EH (cell line): Measurements from ENCODE around the gene JMJD1C.
"Not testable (repeated sequence)": the region's sequence is repeated elsewhere in the genome, so short reads cannot be mapped to it uniquely, and the experiment has no call there.

Source experiments
- DNase-seq: peaks from one replicate; pipeline ENCODE4 v3.0.0-alpha.2; 2015; ENCODE audit warnings: low read depth

The JMJD1C gene

DNA sequence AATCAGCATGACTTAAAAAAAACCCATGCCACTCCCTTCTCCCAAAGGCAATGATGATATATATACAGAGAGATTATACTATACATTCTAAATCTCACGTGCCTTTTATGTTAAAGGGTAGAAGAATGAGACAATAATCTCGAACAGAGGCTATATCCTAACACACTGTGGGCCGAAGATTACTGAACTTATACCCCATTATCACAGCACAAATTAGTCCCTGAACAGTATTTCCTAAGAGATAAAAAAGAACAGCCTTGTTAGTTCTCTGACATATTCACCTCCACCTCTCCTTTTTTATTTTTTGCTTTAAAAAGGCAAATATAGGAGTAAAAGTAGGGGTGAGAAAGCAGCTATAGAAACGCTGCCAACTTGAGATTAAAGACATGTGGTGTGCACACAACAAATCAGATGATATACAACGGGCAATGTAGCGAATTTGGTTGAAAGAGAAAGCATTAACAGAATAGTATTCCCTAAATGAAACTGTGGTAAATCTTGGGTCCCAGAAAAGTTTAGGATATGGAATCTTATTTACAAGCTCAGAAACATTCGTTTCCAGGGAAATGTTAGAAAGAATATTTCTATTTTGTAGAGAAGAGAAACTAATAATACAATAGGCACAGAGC is 69.5 kb downstream of the JMJD1C start:
- DNase-seq = peak; percentile 25

DNA sequence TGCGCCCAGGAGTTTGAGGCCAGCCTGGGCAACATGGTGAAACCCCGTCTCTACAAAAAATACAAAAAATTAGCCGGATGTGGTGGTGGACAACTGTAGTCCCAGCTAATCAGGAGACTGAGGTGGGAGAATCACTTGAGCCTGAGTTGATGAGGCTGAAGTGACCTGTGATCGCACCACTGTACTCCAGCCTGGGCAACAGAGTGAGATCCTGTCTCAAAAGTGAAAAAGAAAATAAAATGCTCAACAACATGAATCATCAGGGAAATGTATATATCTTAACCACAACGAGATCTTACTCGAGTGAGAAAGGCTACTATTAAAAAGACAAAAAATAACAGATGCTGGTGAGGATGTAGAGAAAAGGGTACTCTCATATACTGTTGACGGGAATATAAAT is 72.7 kb downstream of the JMJD1C start:
- no peak for DNase-seq

- no peak for DNase-seq
These were observed 73.6 kb downstream of the JMJD1C start for GRCh38 chr10:63392224-63392623.

DNA sequence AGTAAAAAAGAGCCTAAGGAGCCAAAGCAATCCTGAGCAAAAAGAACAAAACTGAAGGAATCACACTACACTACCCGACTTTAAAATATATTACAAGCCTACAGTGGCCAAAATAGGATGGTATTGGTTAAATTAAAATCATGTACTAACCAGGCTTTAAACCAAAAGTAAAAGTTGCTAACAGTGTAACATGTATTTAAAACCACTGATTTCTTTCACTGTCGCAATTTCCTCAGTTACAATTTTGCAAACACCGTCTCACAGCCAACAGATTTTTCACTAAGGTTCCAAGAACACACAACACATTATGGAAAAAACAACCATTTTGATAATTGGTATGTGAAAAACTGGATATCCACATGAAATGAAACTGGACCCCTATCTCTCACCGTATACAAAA is 74.0 kb downstream of the JMJD1C start:
- no peak for DNase-seq

DNA sequence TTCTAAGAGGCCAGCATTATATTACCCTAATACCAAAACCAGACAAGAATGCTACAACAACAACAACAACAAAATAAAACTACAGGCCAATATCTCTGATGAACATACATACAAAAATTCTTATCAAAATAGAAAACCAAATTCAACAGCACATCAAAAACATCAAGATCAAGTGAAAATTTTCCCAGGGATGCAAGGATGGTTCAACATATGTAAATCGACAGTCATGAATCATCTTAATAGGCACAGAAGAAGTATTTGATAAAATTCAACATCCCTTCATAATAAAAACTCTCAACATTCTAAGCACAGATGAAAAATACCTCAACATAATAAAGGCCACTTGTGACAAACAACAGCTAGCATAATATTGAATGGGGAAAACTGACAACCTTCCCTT is 75.3 kb downstream of the JMJD1C start:
- DNase-seq = no peak

GRCh38 chr10:63388421-63389031 is 77.3 kb downstream of the JMJD1C start:
- DNase-seq = peak; percentile 34

DNA sequence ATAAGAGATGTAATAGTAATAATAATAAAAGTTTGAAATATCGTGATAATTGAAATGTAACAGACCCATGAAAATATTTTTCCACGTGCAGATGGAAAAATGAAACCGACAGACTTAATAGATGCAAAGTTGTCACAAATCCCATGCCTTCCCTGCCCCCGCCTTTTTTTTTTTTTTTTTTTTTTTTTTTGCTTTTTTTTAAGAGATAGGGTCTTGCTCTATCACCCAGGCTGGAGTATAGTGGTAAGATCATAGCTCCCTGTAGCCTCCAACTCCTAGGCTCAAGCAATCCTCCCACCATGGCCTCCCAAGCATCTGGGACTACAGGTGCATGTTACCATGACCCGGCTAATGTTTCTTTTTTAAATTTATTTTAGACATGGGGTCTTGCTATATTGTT is 80.5 kb downstream of the JMJD1C start:
- no peak for DNase-seq

DNA sequence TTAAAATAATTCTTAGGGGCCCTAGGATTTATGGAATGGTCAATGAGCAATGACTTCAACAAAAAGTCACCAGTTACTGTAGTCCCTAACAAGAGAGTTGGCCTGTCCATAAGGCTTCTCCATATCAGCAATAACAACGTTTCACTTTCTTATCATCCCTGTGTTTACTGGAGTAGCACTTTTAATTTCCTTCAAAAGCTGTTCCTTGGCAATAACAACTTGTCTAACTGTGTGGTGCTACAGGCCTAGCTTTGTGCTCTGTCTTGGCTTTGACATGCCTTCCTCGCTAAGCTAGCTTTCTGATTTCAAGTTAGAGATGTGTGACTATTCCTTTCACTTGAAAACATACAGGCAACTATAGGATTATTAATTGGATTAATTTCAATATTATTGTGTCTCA is 81.1 kb downstream of the JMJD1C start:
- no peak for DNase-seq

GRCh38 chr10:63384001-63384400 is 81.8 kb downstream of the JMJD1C start:
- DNase-seq = peak; percentile 19

DNA sequence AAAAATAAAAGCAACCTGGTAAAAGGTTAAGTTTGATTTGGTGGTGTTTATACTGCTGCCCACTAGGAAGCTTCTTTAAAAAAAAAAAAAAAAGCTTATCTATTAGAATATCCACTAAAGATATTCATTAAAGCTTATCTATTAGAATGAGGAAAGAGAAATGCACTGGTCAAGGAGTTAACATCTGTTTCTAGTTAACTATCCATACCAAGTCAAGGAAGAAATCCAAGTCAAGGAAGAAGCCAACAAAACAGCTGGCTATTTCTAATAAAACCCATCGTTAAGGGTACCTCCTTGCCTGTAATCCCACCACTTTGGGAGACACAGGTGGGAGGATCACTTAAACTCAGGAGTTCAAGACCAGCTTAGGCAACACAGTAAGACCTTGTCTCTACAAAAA is 82.6 kb downstream of the JMJD1C start:
- peak; percentile 30 for DNase-seq

- no peak for DNase-seq
These were observed 83.7 kb downstream of the JMJD1C start for GRCh38 chr10:63382066-63382465.

DNA sequence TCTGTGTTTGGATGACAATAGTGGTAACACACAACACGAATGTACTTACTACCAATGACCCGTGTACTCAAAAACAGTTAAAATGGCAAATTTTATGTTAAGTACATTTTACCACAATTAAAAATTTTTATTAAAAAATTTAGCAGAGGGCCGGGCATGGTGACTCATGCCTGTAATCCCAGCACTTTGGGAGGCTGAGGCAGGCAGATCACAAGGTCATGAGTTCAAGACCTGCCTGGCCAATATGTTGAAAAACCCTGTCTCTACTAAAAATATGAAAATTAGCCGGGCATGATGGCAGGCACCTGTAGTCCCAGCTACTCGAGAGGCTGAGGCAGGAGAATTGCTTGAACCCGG is 88.5 kb downstream of the JMJD1C start:
- DNase-seq = not testable (repeated sequence)

- peak; percentile 93 for DNase-seq
These were observed 89.0 kb downstream of the JMJD1C start for GRCh38 chr10:63376560-63377304.

- DNase-seq = peak; percentile 31
These were observed 89.9 kb downstream of the JMJD1C start for GRCh38 chr10:63375859-63376258.

GRCh38 chr10:63375458-63375857 is 90.3 kb downstream of the JMJD1C start:
- no peak for DNase-seq

DNA sequence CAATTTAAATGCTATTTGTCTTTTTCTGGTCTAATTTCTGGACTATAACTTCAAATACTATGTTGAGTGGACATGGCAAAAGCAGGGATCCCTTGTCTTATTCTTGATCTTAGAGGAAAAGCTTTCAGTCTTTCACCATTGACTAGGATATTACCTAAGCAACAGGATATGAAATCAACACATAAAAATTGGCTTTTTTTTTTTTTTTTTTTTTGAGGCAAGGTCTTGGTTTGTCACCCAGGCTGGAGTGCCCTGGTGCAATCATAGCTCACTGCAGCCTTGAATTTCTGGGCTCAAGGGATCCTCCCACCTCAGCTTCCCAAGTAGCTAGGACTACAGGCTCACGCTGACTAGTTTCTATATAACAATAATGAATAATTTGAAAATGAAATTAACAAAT is 90.8 kb downstream of the JMJD1C start:
- DNase-seq = peak; percentile 35

DNA sequence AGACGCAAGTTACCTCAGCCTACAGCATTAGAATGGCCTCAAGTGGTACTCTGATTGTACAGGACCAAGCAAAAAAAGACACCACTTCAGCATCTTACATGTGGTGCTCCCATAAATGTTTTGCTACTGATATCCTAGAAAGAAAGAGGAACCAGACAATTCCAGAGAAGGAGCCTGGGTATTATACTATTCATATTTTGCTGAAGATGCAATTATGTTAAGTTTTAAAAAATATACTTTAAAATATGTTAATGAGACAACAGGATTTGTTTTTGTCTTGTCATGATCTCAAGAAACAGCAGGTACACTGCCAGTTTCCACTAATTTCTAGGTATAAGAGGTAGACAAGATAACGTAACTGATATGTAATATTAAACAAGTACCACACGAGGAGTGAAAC is 92.6 kb downstream of the JMJD1C start:
- DNase-seq = no peak

GRCh38 chr10:63369711-63370110 is 96.1 kb downstream of the JMJD1C start:
- no peak for DNase-seq

GRCh38 chr10:63368365-63368764 is 97.4 kb downstream of the JMJD1C start:
- no peak for DNase-seq

DNA sequence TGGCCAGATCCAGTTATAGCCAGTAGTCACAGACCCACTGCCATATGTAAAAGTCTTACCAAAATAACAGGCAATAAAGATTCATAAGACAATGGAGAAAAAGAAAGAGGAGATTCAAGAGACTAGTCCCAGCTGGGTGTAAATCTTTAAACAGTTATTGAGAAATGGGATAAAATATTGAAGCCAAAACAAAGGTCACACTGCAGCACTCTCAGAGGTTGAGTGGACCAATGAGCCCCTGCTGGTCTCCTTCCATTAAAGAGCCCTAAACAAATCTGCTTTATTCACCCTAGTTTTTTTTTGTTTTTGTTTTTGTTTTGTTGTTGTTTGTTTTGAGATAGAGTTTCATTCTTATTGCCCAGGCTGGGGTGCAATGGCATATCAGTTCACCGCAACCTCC is 98.8 kb downstream of the JMJD1C start:
- no peak for DNase-seq

DNA sequence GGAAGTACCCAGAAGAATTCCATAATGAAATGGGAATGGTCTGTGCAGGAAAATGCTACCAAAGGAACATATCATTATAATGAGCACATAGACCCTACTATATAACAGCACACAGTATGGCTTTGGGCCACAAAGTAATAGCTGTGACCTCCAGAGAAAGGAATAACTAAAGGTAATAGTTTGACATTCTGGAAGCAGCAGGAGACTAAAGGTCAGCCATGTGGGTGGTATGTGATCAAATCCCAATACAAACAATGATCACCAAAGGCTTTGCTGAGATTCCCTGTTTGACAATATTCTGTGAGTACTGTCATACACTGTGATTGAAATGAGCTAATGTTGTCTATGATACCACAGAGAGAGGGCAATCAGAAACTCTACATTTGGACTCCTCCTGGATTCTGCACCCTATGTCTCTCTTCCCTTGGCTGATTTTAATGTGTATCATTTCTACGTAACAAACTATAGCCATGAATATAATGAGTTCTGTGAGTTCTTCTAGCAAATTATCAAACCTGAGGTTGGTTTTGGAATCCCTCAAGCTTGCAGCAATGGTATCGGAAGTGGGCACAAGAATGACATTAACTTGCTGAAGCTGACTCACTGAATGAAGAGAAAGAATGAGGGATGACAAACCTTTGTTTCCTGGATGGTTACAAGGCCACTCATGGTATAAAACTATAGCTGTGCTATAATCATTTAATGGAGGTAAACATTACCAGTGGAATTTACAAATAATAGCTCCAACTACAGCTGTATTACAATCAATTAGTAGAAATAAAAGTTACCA is 99.6 kb downstream of the JMJD1C start:
- peak; percentile 26 for DNase-seq

- DNase-seq = no peak
These were observed 100.9 kb downstream of the JMJD1C start for GRCh38 chr10:63364918-63365317.

DNA sequence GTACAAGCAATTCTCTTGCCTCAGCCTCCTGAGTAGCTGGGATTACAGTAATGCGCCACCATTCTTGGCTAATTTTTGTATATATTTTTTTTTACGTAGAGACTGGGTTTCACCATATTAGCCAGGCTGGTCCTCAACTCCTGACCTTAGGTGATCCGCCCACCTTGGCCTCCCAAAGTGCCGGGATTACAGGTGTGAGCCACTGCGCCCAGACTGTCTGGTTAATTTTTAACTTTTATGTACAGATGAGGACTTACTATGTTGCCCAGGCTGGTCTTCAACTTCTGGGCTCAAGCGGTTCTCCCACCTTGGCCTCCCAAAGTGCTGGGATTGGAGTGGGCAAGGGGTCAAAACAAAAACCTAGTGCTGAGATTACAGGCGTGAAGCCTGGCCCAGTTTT is 101.8 kb downstream of the JMJD1C start:
- DNase-seq = no peak
